ENCODE measurements around the gene PTX4.

Gene PTX4

DNA sequence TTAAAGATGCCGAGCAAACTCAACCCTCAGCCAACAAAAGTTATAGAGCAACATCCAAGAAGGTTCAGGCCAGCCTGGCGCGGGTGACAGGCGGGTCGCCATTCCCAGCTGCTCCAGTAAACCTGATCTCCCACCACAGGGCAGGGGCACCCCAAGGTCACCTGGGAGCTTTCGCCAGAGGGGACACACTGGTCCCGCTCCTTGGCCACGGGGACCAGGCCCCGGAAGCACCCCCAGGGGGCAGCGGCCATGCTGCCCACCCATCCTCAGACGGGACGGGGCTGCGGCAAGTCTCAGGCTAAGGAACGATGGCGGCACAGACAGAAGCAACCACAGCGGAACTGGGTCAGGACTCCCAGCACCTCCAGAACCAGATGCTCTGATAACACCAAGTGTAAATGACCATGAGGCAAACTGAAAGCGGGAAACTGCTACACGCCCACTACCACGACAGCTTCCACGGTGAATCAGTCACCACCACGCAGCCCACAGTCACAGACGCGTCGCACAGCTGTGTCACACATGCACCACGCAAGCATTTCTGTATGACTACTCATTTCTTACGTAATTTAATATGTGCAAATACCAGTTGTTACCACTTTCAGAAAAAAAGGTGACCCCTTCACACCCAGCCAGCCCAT is 30.3 kb downstream of the PTX4 start:
- peak; percentile 67 for DNase-seq

GRCh38 chr16:1457489-1458245 is 31.1 kb downstream of the PTX4 start:
- no peak for DNase-seq

GRCh38 chr16:1456951-1457350 is 31.8 kb downstream of the PTX4 start:
- DNase-seq: no peak

GRCh38 chr16:1455190-1456171 is 33.3 kb downstream of the PTX4 start:
- DNase-seq: no peak

GRCh38 chr16:1454561-1454960 is 34.2 kb downstream of the PTX4 start:
- DNase-seq: no peak

GRCh38 chr16:1453316-1453715 is 35.4 kb downstream of the PTX4 start:
- no peak for DNase-seq

DNA sequence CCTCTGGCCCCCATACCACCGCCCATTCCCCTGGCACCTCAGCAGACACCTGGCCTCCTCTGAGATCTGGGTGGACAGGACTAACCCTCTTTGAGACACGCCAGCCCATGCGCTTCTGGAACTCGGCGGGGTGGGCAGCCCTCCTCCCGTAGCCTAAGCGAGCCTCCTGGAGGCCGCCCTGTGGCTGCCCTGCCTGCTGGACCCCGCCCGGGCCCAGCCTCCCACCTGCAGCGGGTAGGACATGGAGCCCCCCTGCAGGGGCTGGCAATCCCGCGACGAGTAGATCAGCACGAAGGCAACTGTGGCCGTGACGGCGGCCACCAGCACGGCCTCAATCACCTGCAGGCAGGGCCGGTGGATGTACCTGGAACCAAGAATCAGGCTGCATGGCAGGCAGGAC is 36.2 kb downstream of the PTX4 start:
- no peak for DNase-seq

DNA sequence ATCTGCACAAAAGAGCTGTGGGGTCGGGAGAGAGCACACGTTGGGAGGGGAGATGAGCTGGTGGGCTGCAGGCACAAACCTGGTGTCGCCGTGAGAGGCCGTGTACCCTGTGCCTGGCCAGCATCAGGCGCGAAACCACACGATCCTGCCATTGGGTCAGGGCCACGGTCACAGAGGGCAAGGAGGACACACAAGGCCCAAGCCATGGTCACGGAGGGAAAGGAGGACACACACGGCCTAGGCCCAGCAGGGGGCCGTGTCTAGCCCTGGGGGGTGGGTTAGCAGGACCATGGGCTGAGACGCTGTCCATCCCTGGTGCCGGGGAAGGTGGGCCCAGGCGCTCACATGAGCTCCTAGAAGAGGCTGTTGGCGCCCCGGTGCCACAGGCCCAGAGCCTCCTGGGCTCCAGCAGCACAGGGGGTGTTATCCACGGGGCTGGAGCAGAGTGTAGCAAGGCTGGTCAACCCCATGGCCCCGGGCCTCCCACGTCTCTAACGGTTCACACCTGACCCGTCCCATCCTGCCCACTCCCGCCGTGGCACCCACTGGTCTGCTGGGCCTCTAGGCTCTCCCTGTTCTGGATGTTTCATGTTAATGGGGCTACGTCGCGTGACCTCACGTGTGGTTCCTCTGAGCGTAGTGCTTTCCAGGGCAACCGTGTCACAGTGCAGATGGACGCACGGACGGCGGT is 36.9 kb downstream of the PTX4 start:
- DNase-seq: no peak

DNA sequence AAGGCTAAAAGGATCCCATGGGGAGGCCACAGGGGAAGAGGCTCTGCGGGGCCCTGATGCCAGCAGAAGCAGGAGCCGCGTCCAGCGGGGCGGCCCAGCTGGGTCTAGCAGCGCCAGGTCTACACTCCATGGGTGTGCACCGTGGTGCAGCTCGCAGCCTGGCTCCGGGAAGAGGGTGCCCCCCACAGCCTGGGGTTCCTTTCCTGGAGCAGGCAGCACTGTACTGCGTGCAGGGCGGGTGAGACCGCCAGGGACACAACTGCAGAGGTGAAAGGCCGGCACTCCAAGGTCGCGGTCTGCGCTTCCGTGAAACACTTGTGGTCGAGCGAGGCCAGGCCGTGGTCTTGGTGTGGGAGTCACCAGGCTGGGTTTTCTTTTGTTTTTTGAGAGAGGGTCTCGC is 37.9 kb downstream of the PTX4 start:
- no peak for DNase-seq

GRCh38 chr16:1450218-1450617 is 38.5 kb downstream of the PTX4 start:
- no peak for DNase-seq

GRCh38 chr16:1449201-1449788 is 39.4 kb downstream of the PTX4 start:
- DNase-seq: no peak

- DNase-seq: no peak
These were observed 40.1 kb downstream of the PTX4 start for GRCh38 chr16:1448536-1449116.

DNA sequence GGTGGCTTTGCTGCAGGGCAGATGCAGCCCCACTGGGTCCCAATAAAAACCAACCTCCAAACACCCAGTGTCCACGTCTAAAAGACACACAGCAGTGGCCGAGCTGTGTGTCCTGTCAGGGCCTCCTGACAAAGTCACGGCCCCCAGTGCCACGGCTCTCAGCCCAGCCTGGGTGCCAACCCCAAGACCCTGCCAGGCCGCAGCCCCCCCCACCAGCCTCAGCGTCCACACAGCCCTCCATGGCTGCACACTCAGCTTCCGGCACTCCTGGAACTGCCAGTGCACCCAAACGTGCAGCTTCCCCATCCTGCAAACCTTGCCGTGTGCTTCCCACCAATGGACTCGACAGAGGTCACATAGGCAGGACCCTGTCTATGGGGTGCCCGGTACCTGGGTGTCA is 40.8 kb downstream of the PTX4 start:
- no peak for DNase-seq

DNA sequence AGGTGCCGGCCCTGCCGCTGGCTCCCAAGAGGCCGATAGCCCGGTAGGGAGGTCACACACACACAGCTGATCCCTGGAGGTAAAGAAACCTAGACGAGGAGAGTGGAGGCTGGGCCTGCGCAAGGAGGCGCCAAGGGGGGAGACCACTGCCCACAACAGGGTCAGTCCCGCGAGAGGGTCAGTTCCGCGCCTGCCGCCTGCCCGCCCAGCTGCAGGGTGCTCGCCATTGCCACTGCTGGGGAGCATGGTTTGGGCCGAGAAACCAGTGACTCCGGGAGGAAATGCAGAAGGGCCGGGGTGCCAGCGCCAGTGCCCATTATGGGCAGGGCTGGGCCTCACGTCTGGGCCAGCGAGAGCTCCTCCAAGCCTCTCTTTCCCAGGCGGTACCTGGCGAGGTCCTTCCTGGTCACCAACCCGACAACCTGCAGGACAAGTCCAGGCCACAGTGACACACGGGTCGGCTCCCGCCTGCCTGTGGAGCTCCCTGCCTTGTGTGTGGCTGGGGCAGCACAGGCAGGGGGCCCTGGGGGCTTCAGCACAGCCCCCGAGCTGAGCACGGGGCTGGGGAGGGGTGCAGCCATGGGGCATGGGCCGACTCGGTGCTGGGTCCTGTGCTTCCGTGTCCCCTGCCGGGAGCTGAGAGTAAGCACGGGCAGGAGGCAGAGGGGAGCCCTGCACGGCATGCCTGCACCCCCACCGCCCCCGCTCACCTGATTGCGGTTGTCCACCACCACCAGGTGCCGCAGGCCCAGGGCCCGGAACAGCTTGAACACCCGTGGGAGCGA is 42.3 kb downstream of the PTX4 start:
- no peak for DNase-seq

GRCh38 chr16:1445518-1446203 is 43.1 kb downstream of the PTX4 start:
- no peak for DNase-seq

GRCh38 chr16:1444730-1445517 is 43.8 kb downstream of the PTX4 start:
- DNase-seq: no peak

DNA sequence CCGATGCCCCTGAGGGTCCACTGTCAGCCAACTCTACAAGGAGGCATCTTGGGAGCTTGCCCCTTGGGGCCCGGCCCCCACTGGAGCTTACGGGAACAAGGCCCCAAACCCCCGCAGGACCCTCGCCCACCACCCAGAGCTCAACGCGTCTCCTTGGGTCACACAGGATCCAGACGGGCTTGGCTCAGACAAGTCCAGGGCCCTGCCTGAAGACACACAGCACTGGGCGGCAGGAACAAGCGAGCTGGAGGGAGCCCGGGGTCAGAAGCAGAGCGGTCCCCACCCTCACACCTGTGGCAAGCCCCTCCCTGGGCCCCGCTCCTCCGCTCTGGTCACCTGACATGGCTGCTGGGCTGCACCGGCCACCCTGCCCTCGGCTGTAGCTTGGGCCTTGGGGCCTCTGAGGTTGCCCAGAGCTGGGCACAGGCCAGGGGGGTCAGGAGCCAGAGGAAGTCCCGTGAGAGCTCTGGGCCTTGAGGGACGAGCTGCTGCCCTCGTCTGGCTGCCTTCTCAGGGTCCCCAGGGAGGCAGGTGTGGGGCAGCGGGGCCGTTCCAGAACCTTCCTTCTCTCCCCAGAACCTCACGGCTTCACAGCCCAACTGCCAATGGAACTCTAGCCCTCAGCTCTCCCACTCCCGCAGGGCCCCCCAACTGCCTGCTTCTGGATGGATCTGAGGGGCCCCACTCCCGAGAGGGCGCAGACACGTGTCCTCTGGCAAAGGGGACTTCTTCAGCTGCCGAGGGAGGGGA is 44.6 kb downstream of the PTX4 start, which contains the start of gene CCDC154:
Gene CCDC154 (minus strand): TSS at position 577 of the 750 bp plus-strand sequence. CDS start 234 bp downstream, at position 343.
- DNase-seq: no peak

DNA sequence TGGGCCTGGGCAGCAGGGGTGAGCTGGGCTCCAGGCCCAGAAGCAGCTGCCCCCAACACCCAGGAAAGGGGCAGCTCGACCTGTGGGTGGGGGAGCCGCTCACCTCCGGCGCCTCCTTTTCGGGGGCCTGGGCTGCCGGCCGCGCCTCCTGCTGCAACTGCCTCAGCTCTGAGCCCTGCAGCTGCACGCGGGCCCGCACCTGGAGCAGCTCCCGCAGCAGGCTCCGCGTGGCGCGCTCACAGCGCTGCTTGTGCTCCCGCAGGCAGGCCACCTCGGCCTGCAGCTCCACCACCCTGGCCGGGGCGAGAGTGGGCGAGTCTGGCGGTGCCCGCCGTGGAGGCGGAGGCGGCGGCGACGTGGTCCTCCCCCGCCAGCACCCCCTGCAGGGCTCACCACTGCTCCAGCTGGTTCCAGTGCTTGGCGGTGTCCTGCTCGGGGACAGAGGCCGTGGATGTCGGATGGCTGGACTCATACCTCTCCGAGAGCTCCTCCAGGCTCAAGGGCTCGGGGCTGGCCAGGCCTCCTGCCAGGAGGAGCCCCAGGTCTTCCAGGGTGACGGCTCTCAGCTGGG is 45.3 kb downstream of the PTX4 start:
- DNase-seq: no peak
